Hippocampal formation (tissue), 2 donors: ENCODE results near the gene MYL12B.
A peak's percentile ranks its signal among the peaks of the same experiment; 100 is the strongest.
"Not testable (repeated sequence)": the region's sequence is repeated elsewhere in the genome, so short reads cannot be mapped to it uniquely, and the experiment has no call there.

Source experiments
- DNase-seq, 2 donors: peaks; one replicate each; lab custom pipeline; 2025; lab: John Stamatoyannopoulos, UW

The MYL12B gene

GRCh38 chr18:3297025-3297984, 35.4 kb downstream of the MYL12B start:
- peak; percentile 10 to 52 for DNase-seq

- DNase-seq, result no peak
Observed at GRCh38 chr18:3304832-3305231, 42.9 kb downstream of the MYL12B start.

GRCh38 chr18:3305354-3305762, 43.4 kb downstream of the MYL12B start:
- DNase-seq, result no peak

- no peak for DNase-seq
Observed at GRCh38 chr18:3305933-3306332, 44.0 kb downstream of the MYL12B start.

- no peak for DNase-seq
Observed at GRCh38 chr18:3306391-3306790, 44.5 kb downstream of the MYL12B start.

- no peak for DNase-seq
Observed at GRCh38 chr18:3313685-3314084, 51.8 kb downstream of the MYL12B start.

- DNase-seq, result not testable (repeated sequence)
Observed at GRCh38 chr18:3315344-3315743, 53.4 kb downstream of the MYL12B start.

- no peak for DNase-seq
Observed at GRCh38 chr18:3319399-3319798, 57.5 kb downstream of the MYL12B start.

- DNase-seq, result no peak
Observed at GRCh38 chr18:3319894-3320454, 58.0 kb downstream of the MYL12B start.

GRCh38 chr18:3321133-3321812, 59.3 kb downstream of the MYL12B start:
- no peak for DNase-seq

GRCh38 chr18:3323900-3324299, 62.0 kb downstream of the MYL12B start:
- DNase-seq, result no peak
